CD4-positive, alpha-beta memory T cell (primary cell): Measurements from ENCODE around the gene CDKL1. TPM values are rescaled to one million over a fixed set of nuclear protein-coding genes. Genes with fewer than 3 reads are reported as not detected.
"Not testable (repeated sequence)": the region's sequence is repeated elsewhere in the genome, so short reads cannot be mapped to it uniquely, and the experiment has no call there.

Experiments
- CTCF ChIA-PET: fragments of 350-600 bp; sonication (Branson Sonifier 250); formaldehyde crosslinking; loops from one replicate; lab custom pipeline; 2021; ENCODE audit warnings: inconsistent platforms; ENCODE audit not compliant: partially characterized antibody; lab: Charles Lee
- POLR2A ChIA-PET: fragments of 350-600 bp; sonication (Branson Sonifier 250); formaldehyde crosslinking; loops from one replicate; lab custom pipeline; 2021; ENCODE audit not compliant: partially characterized antibody; lab: Charles Lee
- DNase-seq, 5 donors: peaks; one replicate each; pipeline versions ENCODE4 v3.0.0 to v3.0.0-alpha.2; 2020 to 2022; ENCODE audit warnings: mixed read lengths in 1 of 5
- H3K27ac ChIP-seq: one replicate; pipeline ENCODE4 v1.7.0; 2013; ENCODE audit warnings: low read depth, low read length
- H3K27me3 ChIP-seq: 2 replicates; pipeline ENCODE4 v1.7.0; 2013; ENCODE audit warnings: mild to moderate bottlenecking, low read length, moderate library complexity; ENCODE audit not compliant: insufficient read depth
- H3K36me3 ChIP-seq: 2 replicates; pipeline ENCODE4 v1.7.0; 2013; ENCODE audit warnings: mild to moderate bottlenecking, low read length, moderate library complexity; ENCODE audit not compliant: insufficient read depth
- H3K4me1 ChIP-seq: 2 replicates; pipeline ENCODE4 v1.7.0; 2013; ENCODE audit warnings: mild to moderate bottlenecking, low read length, moderate library complexity; ENCODE audit not compliant: insufficient read depth
- H3K4me3 ChIP-seq, 2 donors: one replicate each; pipeline ENCODE4 v1.7.0; 2013; ENCODE audit warnings: low read length in 2 of 2, mild to moderate bottlenecking in 1 of 2
- H3K9me3 ChIP-seq, 2 donors: one replicate each; pipeline ENCODE4 v1.7.0; 2013; ENCODE audit warnings: low read length in 2 of 2, control low read depth in 1 of 2; ENCODE audit not compliant: control insufficient read depth in 1 of 2
- H3K27ac Mint-ChIP-seq, 7 donors: one replicate each; pipeline ENCODE4 v1.8.0; 2020 to 2021; ENCODE audit warnings: mixed read lengths in 7 of 7, mild to moderate bottlenecking in 6 of 7, inconsistent platforms in 3 of 7, moderate library complexity in 3 of 7
- H3K27me3 Mint-ChIP-seq, 2 donors: one replicate each; pipeline ENCODE4 v1.8.0; 2020 to 2021; ENCODE audit warnings: mixed read lengths in 2 of 2
- H3K36me3 Mint-ChIP-seq, 2 donors: one replicate each; pipeline ENCODE4 v1.8.0; 2020 to 2021; ENCODE audit warnings: mixed read lengths in 2 of 2, inconsistent platforms in 1 of 2, mild to moderate bottlenecking in 1 of 2
- H3K4me1 Mint-ChIP-seq, 4 donors: one replicate each; pipeline ENCODE4 v1.8.0; 2020 to 2021; ENCODE audit warnings: mixed read lengths in 4 of 4, mild to moderate bottlenecking in 1 of 4
- H3K4me3 Mint-ChIP-seq, 8 donors: one replicate each; pipeline ENCODE4 v1.8.0; 2020 to 2021; ENCODE audit warnings: mixed read lengths in 8 of 8, mild to moderate bottlenecking in 7 of 8, moderate library complexity in 6 of 8, inconsistent platforms in 3 of 8
- H3K9me3 Mint-ChIP-seq, 8 donors: one replicate each; pipeline ENCODE4 v1.8.0; 2020 to 2021; ENCODE audit warnings: mixed read lengths in 8 of 8, mild to moderate bottlenecking in 5 of 8, inconsistent platforms in 3 of 8, moderate library complexity in 1 of 8
- intact Hi-C: fragments of 100-400 bp; cut with micrococcal nuclease; formaldehyde crosslinking; loops from one replicate; pipeline ENCODE4 v1.15.1; 2023
- polyA plus RNA-seq, 2 donors: library from polyadenylated mRNA; unstranded; fragments of 300-500 nt; fragmentation: Illumina TruSeq; gene quantifications; one replicate each; pipeline ENCODE4 v1.2.3, GENCODE V29; 2021
- total RNA-seq, 2 experiments: library from RNA; stranded (reverse); gene quantifications; one replicate each; pipeline ENCODE4 v1.2.3, GENCODE V29; 2021

Gene CDKL1
- total and polyA plus RNA-seq, 4 experiments from 2014 or later = 1.6 to 12.0 (median 6.4) TPM

GRCh38 chr14:50359631-50360030 lies 37.0 kb downstream of the CDKL1 start:
- peaks cover 6% of the 10 kb centered on the region for H3K36me3 ChIP-seq
- Mint-ChIP-seq H3K4me3 (no peak overlapping the region), H3K9me3 (peaks cover 0 to 5% (median 0%) of the 10 kb centered on the region in 8 donors), H3K27me3 (no peaks in the 10 kb centered on the region), H3K36me3 (peaks cover 32 to 41% of the 10 kb centered on the region in 2 donors), H3K4me1 (peaks cover 20 to 26% (median 25%) of the 10 kb centered on the region in 4 donors), H3K27ac (peak overlapping the region in 1 of 7 donors; percentile 74)
- CTCF ChIA-PET = interaction anchor here (0.7 to 5.3 kb wide), 4 partner anchors 10 to 39 kb away, joined by 3 to 29 read pairs (median 5); no protein-coding TSS in a partner anchor
- no peak overlapping the region for H3K4me3 ChIP-seq
- H3K4me1 ChIP-seq = peaks cover 12% of the 10 kb centered on the region
- DNase-seq = no peak
- no peak overlapping the region for H3K27ac ChIP-seq
- POLR2A ChIA-PET = interaction anchor here (0.6 kb wide), 1 partner anchor 516 kb away, joined by 3 read pairs; no protein-coding TSS in a partner anchor
- no peaks in the 10 kb centered on the region for H3K9me3 ChIP-seq
- intact Hi-C loops = no loop called here
- H3K27me3 ChIP-seq = no peaks in the 10 kb centered on the region

GRCh38 chr14:50357753-50358395 lies 38.8 kb downstream of the CDKL1 start:
- Mint-ChIP-seq H3K27me3 (no peaks in the 10 kb centered on the region), H3K27ac (peak overlapping the region in 4 of 7 donors; percentile 2 to 74 (median 26)), H3K9me3 (peaks cover 0 to 5% (median 0%) of the 10 kb centered on the region in 8 donors), H3K4me1 (peaks cover 12 to 16% (median 14%) of the 10 kb centered on the region in 4 donors), H3K36me3 (peaks cover 38 to 50% of the 10 kb centered on the region in 2 donors), H3K4me3 (no peak overlapping the region)
- H3K9me3 ChIP-seq = no peaks in the 10 kb centered on the region
- no peak overlapping the region for H3K4me3 ChIP-seq
- DNase-seq = no peak
- no peaks in the 10 kb centered on the region for H3K27me3 ChIP-seq
- ChIA-PET POLR2A (no interaction called here), CTCF (no interaction called here)
- peaks cover 6% of the 10 kb centered on the region for H3K36me3 ChIP-seq
- no peak overlapping the region for H3K27ac ChIP-seq
- H3K4me1 ChIP-seq = no peaks in the 10 kb centered on the region
- intact Hi-C loops = no loop called here

GRCh38 chr14:50357124-50357523 lies 39.6 kb downstream of the CDKL1 start:
- Histone ChIP-seq H3K36me3 (peaks cover 6% of the 10 kb centered on the region), H3K27me3 (no peaks in the 10 kb centered on the region), H3K27ac (no peak overlapping the region), H3K4me1 (no peaks in the 10 kb centered on the region), H3K9me3 (no peaks in the 10 kb centered on the region), H3K4me3 (no peak overlapping the region)
- intact Hi-C loops = no loop called here
- Mint-ChIP-seq H3K36me3 (peaks cover 38 to 47% of the 10 kb centered on the region in 2 donors), H3K4me3 (no peak overlapping the region), H3K9me3 (no peaks in the 10 kb centered on the region), H3K27ac (peak overlapping the region in 1 of 7 donors; percentile 65), H3K4me1 (peaks cover 5 to 10% (median 8%) of the 10 kb centered on the region in 4 donors), H3K27me3 (no peaks in the 10 kb centered on the region)
- ChIA-PET CTCF (interaction anchor here (1.6 kb wide), 1 partner anchor 10 kb away, joined by 3 read pairs; no protein-coding TSS in a partner anchor), POLR2A (no interaction called here)
- DNase-seq = no peak

- H3K27me3 ChIP-seq, H3K27ac ChIP-seq, H3K9me3 ChIP-seq, H3K36me3 ChIP-seq, H3K4me1 ChIP-seq, H3K27ac Mint-ChIP-seq, H3K4me1 Mint-ChIP-seq, DNase-seq, intact Hi-C loops, H3K4me3 ChIP-seq, H3K4me3 Mint-ChIP-seq, H3K27me3 Mint-ChIP-seq, H3K9me3 Mint-ChIP-seq: not testable (repeated sequence)
- H3K36me3 Mint-ChIP-seq = peaks cover 38 to 53% of the 10 kb centered on the region in 2 donors
- ChIA-PET CTCF (interaction anchor here (0.8 to 1.6 kb wide), 3 partner anchors 9 to 13 kb away, joined by 3 to 4 read pairs (median 4); no protein-coding TSS in a partner anchor), POLR2A (interaction anchor here (1.6 kb wide), 1 partner anchor 13 kb away, joined by 3 read pairs; no protein-coding TSS in a partner anchor)
These were observed 40.4 kb downstream of the CDKL1 start for GRCh38 chr14:50356283-50356682.

- intact Hi-C loops = no loop called here
These were observed 41.0 kb downstream of the CDKL1 start for GRCh38 chr14:50355692-50356091.

GRCh38 chr14:50354527-50354926 lies 42.2 kb downstream of the CDKL1 start:
- H3K27ac Mint-ChIP-seq = no peak overlapping the region
- intact Hi-C loops = no loop called here
- H3K27ac ChIP-seq = no peak overlapping the region
- ChIA-PET POLR2A (no interaction called here), CTCF (no interaction called here)
- H3K27me3 Mint-ChIP-seq = no peaks in the 10 kb centered on the region
- no peaks in the 10 kb centered on the region for H3K9me3 Mint-ChIP-seq
- H3K36me3 Mint-ChIP-seq = peaks cover 36 to 55% of the 10 kb centered on the region in 2 donors
- H3K9me3 ChIP-seq = no peaks in the 10 kb centered on the region
- H3K4me1 Mint-ChIP-seq = no peaks in the 10 kb centered on the region
- no peaks in the 10 kb centered on the region for H3K4me1 ChIP-seq
- H3K4me3 ChIP-seq = no peak overlapping the region
- no peaks in the 10 kb centered on the region for H3K27me3 ChIP-seq
- H3K4me3 Mint-ChIP-seq = no peak overlapping the region
- no peak for DNase-seq
- peaks cover 6% of the 10 kb centered on the region for H3K36me3 ChIP-seq

More at GRCh38 chr14:50355692-50356091, 41.0 kb downstream of the CDKL1 start:
- H3K4me1 Mint-ChIP-seq = peaks cover 4 to 7% (median 5%) of the 10 kb centered on the region in 4 donors
- Histone ChIP-seq H3K27ac (no peak overlapping the region), H3K36me3 (peaks cover 6% of the 10 kb centered on the region), H3K9me3 (no peaks in the 10 kb centered on the region), H3K27me3 (no peaks in the 10 kb centered on the region), H3K4me1 (no peaks in the 10 kb centered on the region), H3K4me3 (no peak overlapping the region)
- peak overlapping the region in 1 of 7 donors; percentile 14 for H3K27ac Mint-ChIP-seq
- no peak for DNase-seq
- H3K27me3 Mint-ChIP-seq = no peaks in the 10 kb centered on the region
- POLR2A ChIA-PET = interaction anchor here (1.1 to 1.6 kb wide), 2 partner anchors 10 to 14 kb away, joined by 3 read pairs; no protein-coding TSS in a partner anchor
- H3K9me3 Mint-ChIP-seq = no peaks in the 10 kb centered on the region
- H3K4me3 Mint-ChIP-seq = no peak overlapping the region
- H3K36me3 Mint-ChIP-seq = peaks cover 36 to 55% of the 10 kb centered on the region in 2 donors
- CTCF ChIA-PET = interaction anchor here (0.8 to 1.6 kb wide), 3 partner anchors 8 to 14 kb away, joined by 3 to 4 read pairs (median 4); no protein-coding TSS in a partner anchor

- Histone ChIP-seq H3K27me3 (no peaks in the 10 kb centered on the region), H3K9me3 (no peaks in the 10 kb centered on the region), H3K4me3 (no peak overlapping the region), H3K36me3 (peaks cover 6% of the 10 kb centered on the region), H3K4me1 (no peaks in the 10 kb centered on the region), H3K27ac (no peak overlapping the region)
- CTCF ChIA-PET = no interaction called here
- no peak for DNase-seq
- Mint-ChIP-seq H3K27ac (no peak overlapping the region), H3K9me3 (no peaks in the 10 kb centered on the region), H3K27me3 (no peaks in the 10 kb centered on the region), H3K36me3 (peaks cover 31 to 54% of the 10 kb centered on the region in 2 donors), H3K4me1 (no peaks in the 10 kb centered on the region), H3K4me3 (no peak overlapping the region)
- POLR2A ChIA-PET = no interaction called here
- intact Hi-C loops = no loop called here
These were observed 43.6 kb downstream of the CDKL1 start for GRCh38 chr14:50353126-50353525.
